ENCODE measurements around the gene CAPNS1.
"Not testable (repeated sequence)": the region's sequence is repeated elsewhere in the genome, so short reads cannot be mapped to it uniquely, and the experiment has no call there.

The CAPNS1 gene

DNA sequence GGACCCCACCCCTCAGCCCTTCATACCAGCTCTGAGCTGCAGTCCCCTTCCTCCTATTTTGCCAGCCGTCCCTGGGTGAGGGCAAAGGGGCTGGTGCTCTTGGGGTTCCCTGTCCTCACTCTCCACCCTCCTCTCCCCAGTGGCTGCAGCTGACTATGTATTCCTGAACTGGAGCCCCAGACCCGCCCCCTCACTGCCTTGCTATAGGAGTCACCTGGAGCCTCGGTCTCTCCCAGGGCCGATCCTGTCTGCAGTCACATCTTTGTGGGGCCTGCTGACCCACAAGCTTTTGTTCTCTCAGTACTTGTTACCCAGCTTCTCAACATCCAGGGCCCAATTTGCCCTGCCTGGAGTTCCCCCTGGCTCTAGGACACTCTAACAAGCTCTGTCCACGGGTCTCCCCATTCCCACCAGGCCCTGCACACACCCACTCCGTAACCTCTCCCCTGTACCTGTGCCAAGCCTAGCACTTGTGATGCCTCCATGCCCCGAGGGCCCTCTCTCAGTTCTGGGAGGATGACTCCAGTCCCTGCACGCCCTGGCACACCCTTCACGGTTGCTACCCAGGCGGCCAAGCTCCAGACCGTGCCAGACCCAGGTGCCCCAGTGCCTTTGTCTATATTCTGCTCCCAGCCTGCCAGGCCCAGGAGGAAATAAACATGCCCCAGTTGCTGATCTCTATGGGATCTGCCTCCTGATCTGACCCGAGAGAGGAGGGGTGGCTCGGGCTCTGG, 10.0 kb downstream of the CAPNS1 start:
- DNase-seq (ENCODE audit: low read depth in 3 of 3, low spot score in 1 of 3) = no peak

DNA sequence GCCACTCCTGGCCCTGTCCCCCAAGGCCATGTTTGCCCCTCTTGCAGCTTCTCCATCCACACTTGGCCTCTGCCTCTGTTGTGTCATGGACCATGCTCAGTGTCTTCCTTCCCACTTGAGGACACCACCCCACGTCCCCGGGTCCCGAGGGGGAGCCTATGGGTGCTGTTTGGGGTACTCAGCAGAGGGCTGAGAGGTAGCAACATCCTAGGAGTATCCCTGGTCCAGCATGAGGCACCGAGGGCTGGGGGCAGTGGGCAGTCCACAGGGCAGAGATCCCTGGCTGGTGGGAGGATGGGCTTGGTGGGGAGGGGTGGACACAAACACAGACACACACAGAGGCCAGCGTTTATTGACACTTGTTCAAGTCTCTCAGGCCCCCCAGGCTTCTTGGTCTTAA, 10.7 kb downstream of the CAPNS1 start:
- no peak for DNase-seq (ENCODE audit: low read depth in 3 of 3, low spot score in 1 of 3)

DNA sequence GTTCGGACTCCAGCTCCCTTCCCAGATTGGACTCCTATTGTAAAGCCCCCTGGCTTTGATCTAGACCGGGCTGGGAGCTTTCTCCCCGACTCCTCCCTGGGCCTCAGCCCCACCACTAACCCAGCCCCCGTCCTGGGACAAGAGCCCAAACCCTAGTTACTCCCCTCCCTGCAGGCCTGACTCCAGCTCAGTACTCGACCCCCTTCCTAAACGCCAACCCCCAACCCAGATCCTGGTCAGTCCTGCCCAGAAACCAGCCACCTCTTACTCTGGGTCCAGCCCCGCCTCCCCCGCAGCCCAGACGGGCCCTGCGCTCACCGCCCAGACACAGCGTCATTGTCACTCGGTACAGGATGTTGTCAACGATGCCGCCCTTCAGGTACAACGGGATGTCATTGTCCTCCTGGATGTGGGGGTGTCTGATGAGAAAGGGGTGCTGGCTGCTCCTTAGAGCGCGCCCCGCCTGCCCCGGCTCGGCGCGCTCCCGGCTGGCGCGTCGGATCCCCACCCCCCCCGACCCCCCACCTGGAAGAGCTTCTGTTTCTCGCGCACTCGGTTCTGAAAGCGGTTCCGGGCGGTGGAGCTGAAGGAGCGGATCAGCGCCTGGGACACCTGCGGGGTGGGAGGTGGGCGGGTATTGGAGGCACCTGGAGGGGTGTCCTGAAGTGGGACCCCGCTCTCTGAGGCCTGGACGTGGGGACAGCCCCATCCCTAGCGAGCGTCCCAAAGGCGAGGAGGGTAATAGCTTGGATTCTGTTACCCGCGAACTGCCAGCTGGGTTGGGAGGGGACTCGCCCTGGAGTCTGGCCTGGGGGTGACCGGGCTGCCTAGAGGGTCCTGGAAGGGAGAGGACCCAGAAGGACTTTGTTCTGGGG, 11.5 kb downstream of the CAPNS1 start:
- DNase-seq (ENCODE audit: low read depth in 3 of 3, low spot score in 1 of 3) = no peak

DNA sequence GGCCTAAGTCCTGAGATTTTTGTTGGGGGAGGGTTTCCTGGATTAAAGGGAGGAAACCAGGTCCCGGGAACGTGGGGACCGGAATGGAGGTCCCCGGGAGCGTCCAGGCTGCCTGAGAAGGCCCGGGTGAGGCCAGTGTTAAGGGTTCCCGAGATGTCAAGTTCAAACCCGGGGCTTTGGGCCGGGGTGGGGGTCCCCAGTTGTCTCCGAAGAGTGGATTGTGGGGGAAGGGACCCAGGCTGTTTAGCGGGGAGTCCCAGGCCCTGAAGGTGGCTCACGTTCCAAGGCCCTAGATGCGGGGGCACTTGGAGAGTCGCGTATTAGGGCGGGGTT, 12.1 kb downstream of the CAPNS1 start:
- DNase-seq (ENCODE audit: low read depth in 3 of 3, low spot score in 1 of 3) = no peak

DNA sequence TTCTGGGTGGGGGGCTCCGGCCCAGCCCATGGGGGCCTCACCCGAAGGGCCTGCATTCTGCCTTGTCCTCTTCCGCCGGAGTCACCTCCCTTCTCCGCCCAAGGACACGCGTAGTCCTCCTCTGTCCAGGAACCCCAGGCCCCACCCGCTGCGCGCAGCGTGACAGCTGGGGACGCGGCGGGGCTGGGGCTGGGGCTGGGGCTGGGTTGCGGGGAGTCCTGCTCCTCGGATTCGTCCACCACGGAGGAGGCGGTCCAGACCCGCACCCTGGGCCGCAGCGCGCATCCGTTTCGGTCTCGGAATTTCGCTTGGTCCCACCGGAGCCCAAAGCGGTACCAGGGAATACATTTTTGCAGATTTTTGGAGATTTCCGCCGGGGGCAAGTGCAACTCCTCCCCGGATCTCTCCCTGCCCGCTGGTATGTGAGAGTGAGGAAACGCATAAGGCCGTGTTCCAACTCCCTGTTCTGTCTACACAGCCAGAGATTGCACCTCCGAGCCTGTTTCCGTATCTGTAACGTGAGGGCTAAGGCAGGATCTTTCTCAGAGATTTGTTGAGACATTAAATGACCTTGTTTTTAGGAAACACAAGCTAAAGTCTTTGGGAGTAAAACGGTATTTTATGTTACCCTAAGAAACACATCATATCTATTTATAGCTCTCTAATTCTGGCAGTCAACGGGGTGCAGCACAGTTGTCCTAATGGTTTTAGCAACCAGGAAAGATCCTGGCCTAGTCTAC, 12.7 kb downstream of the CAPNS1 start, which contains the start of gene COX7A1:
TSS of gene COX7A1 (minus strand) at position 96 of the 740 bp plus-strand sequence. CDS start at position 56, 40 bp downstream.
- DNase-seq (ENCODE audit: low read depth in 3 of 3, low spot score in 1 of 3) = no peak

DNA sequence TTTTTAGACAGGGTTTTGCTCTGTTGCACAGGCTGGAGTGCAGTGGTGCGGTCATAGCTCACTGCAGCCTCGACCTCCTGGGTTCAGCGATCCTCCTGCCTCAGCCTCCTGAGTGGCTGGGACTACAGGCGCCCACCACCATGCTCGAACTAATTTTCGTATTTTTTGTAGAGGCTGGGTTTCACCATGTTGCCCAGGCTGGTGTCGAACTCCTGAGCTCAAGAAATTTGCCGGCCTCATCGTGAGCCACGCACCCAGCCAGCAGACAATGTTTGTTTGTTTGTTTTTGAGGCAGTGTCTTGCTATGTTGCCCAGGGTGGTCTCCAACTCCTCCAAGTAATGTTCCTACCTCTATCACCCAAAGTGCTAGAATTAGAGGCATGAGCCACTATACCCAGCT, 13.3 kb downstream of the CAPNS1 start:
- no peak for DNase-seq (ENCODE audit: low read depth in 3 of 3, low spot score in 1 of 3)

DNA sequence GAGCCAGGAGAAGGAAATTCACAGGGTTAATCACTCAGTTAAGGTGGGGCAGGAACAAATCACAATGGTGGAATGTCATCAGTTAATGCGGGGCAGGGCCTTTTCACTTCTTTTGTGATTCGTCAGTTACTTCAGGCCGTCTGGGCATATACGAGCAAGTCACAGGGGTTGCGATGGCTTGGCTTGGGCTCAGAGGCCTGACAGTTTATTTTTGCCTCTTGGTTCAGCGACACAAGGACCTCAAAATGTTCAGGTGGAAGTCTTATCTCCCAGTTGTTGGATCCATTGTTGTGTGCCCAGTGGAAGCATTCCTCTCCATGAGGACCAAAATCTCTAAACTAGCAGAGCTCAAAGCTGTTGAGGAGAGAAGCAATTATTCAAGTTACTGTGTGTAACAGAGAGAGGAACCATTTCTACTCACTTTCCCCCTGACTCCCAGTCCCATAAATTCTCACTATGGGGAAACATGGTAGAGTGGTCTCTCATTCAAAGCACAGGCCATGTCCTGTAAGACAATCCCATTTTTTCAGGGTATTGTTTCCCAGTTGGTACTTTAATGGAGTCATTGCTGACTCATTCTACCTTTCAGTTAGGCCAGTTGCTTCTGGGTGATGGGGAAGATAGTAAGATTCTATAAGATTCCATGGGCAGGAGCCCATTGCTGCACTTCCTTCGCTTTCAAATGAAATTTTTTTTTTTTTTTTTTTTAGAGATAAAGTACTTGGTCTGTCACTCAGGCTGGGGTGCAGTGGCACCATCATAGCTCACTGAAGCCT, 21.1 kb downstream of the CAPNS1 start:
- no peak for DNase-seq (ENCODE audit: low read depth in 3 of 3, low spot score in 1 of 3)

DNA sequence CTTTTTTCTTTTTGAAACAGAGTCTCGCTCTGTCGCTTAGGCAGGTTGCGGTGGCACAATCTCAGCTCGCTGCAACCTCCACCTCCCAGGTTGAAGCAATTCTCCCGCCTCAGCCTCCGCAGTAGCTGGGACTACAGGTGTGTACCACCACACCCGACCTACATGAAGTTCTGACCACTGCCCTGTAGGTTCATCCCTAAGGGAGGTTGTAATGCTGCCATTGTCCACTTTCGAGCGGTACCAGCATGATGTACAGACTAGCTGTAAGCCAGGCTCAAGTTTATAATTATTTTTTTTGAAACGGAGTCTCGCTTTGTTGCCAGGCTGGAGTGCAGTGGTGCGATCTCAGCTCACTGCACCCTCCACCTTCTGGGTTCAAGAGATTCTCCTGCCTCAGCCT, 23.9 kb downstream of the CAPNS1 start:
- no peak for DNase-seq (ENCODE audit: low read depth in 3 of 3, low spot score in 1 of 3)

DNA sequence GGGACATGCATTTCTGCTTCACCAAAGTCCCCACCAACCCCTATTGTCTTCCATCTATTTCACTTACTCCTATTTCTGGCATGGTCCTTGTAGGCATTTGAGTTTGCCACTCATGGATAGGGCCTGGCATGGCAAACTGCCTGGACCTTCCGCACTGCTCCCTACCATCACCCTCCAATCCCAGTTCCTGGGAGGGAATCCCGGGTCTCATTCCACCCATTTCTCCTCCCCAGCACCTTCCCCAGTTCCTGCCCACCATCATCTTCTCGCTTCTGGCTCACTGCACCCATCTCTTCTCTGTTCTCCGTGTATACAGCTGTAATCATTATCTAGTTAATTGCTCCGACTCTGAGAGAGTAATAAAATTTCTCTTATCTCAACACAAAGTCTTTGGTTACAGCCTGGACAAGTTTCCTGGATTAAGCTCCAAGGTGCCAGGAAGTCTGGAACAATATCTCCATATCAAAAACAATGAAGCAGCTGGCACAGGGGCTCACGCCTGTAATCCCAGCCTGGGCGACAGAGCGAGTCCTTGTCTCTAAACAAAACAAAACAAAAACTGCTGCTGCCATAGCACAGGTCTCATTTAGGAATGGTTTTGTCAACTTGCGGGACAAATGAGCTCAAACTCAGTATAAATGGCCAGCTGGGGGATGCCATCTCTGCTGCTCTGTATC, 29.4 kb downstream of the CAPNS1 start:
- no peak for DNase-seq (ENCODE audit: low read depth in 3 of 3, low spot score in 1 of 3)

DNA sequence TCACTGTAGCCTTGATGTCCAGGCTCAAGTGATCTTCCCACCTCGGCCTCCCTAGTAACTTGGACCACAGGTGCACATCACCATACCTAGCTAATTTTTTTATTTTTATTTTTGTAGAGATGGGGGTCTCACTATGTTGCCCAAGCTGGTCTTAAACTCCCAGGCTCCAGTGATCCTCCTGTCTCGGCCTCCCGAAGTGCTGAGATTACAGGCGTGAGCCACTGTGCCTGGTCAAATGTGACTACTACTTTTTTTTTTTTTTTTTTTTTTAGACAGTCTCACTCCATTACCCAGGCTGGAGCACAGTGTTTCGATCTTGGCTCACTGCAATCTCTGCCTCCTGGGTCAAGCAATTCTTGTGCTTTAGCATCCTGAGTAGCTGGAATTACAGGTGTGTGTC, 33.0 kb downstream of the CAPNS1 start:
- DNase-seq (ENCODE audit: low read depth in 3 of 3, low spot score in 1 of 3) = no peak

DNA sequence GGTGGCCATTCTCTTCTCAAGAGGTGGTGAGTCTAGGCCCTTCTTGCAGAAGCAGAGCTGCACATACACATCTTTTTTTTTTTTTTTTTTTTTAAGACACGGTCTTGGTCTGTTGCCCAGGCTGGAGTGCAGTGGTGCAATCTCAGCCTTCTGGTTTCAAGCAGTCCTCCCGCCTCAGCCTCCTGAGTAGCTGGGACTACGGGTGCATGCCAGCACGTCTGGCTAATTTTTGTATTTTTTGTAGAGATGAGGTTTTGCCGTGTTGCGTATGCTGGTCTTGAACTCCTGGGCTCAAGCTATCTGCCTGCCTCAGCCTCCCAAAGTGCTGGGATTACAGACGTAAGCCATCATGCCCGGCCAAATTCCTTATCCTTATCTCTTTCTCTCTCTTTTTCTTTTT, 34.0 kb downstream of the CAPNS1 start:
- not testable (repeated sequence) for DNase-seq (ENCODE audit: low read depth in 3 of 3, low spot score in 1 of 3)

DNA sequence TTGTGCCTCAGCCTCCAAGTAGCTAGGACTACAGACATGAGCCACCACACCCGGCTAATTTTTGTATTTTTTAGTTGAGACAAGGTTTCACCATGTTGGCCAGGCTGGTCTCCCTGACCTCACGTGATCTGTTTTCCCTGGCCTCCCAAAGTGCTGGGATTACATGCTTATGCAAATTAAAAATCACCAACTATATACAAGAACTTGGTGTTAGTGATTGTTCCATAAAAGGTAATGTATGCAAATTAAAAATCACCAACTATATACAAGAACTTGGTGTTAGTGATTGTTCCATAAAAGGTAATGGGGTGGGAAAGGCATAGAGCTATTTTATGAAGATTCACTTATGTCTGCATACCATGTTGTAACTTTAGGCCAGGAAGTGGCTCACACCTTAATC, 39.2 kb downstream of the CAPNS1 start:
- not testable (repeated sequence) for DNase-seq (ENCODE audit: low read depth in 3 of 3, low spot score in 1 of 3)

DNA sequence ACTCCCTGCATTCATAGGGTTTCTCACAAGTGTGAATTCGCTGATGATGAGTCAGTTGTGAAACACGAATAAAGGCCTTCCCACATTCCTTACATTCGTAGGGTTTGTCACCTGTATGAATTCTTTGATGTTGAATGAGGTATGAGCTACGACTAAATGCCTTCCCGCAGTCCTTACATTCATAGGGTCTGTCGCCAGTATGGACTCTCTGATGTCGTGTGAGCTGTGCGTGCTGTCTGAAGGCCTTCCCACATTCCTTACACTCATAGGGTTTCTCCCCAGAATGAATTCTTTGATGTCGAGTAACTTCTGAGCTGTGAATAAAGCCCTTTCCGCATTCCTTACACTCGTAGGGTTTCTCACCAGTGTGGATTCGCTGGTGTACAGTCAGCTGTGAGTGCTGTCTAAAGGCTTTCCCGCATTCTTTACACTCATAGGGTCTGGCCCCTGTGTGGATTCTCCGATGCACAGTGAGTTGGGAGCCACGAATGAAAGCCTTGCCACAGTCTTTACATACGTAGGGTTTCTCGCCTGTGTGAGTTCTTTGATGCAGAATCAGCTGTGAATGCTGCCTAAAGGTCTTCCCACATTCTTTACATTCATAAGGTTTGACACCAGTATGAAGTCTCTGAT, 42.9 kb downstream of the CAPNS1 start:
- DNase-seq (ENCODE audit: low read depth in 3 of 3, low spot score in 1 of 3) = no peak

DNA sequence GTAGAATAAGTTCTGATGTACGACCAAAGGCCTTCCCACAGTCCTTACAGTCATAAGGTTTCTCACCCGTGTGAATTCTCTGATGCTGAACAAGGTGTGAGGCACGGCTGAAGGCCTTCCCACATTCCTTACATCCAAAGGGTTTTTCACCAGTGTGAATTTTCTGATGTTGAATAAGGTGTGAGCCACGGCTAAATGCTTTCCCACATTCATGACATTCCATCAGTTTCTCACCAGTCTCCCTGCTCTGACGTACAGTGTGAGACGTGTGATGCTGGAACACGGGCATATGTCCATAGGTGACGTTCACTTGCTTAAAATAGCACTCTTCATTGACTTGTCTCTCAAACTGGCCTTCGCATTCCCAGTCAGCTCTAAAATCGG, 43.4 kb downstream of the CAPNS1 start:
- no peak for DNase-seq (ENCODE audit: low read depth in 3 of 3, low spot score in 1 of 3)

DNA sequence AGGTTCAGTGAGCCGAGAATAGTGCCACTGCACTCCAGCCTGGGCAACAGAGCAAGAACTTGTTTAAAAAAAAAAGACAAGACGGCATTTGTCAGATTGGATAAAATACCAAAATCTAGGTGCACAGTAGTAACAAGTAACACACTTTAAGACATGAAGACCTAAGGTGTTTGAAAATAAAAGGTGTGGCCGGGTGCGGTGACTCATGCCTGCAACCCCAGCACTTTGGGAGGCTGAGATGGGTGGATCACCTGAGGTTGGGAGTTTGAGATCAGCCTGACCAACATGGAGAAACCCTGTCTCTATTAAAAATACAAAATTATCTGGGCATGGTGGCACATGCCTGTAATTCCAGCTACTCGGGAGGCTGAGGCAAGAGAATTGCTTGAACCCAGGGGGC, 46.9 kb downstream of the CAPNS1 start:
- DNase-seq (ENCODE audit: low read depth in 3 of 3, low spot score in 1 of 3) = not testable (repeated sequence)

DNA sequence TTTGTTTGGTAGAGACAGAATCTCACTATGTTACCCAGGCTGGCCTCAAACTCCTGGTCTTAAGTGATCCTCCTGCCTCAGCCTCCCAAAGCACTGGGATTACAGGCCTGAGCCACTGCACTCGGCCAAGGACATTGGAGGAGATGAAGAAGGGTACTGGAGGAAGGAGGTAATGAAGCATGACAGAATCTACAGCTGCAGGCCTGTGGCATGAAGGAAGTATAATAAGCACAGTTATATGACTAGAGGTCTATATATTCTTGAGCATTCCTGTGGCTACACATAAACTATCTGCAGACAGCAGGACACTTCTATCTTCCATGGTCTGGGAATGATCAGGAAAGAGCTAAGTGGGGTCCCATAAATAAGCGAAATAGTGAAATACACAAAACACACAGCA, 56.4 kb downstream of the CAPNS1 start:
- DNase-seq (ENCODE audit: low read depth in 3 of 3, low spot score in 1 of 3) = no peak

DNA sequence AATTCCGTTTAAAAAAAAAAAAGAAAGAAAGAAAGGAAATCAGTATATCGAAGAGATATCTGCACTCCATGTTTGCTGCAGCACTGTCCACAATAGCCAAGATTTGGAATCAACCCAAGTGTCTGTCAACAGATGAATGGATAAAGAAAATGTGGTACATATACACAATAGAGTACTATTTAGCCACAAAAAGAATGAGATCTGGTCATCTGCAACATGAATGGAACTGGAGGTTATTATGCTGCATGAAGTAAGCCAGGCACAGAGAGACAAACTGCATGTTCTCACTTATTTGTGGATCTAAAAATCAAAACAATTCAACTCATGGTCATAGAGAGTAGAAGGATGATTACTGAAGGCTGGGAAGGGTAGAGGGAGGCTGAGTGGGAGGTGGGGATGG, 58.3 kb downstream of the CAPNS1 start:
- no peak for DNase-seq (ENCODE audit: low read depth in 3 of 3, low spot score in 1 of 3)

Measured in stimulated activated CD4-positive, alpha-beta T cell treated with anti-CD3 and anti-CD28 coated beads, TNF-alpha, amount 100 ng/mL, for 1 hour (primary cell).